ENCODE data around the gene SCD5. TPM values are rescaled to one million over a fixed set of nuclear protein-coding genes. Genes with fewer than 3 reads are reported as not detected.

SCD5 gene
- total RNA-seq, 2 donors from 2014 or later = 24.0 to 122 TPM

- Histone ChIP-seq H3K4me3 (no peak overlapping the region), H3K27me3 (replicated peaks; ENCODE audit: insufficient read depth) (no peaks in the 10 kb centered on the region), H3K4me1 (replicated peaks) (no peaks in the 10 kb centered on the region), H3K9me3 (no peaks in the 10 kb centered on the region), H3K36me3 (no peaks in the 10 kb centered on the region), H3K27ac (no peak overlapping the region)
- 65% methylated on average over 8 of the region's 8 CpGs for WGBS
- no peak for DNase-seq (ENCODE audit: low spot score)
- intact Hi-C loops (cut with DNase I) = no loop called here
- TF ChIP-seq POLR2A (IDR thresholded peaks at IDR 0.05) = no peak
Measured at GRCh38 chr4:82639971-82640370, 158.6 kb downstream of the SCD5 start.

DNA sequence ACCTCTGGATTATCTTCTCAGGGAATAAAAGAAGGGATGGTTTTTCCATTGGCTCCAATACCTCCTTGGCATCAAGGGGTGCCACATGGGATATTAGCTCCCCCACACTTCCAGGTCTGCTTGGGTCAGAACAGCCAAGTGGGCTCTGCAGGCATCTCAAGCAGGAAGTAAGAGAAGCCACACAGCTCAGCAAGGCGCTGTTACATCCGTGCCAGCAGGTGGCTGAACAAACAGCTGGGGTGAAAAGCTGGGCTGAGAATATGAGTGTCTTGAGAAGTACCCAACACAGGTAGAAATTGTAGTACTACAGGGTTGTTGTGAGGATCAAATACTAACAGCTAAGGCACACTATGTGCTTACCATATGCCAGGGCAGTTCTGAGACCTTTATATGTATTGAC is 160.1 kb downstream of the SCD5 start:
- WGBS = 91% methylated on average over 2 of the region's 2 CpGs
- H3K27me3 ChIP-seq (replicated peaks; ENCODE audit: insufficient read depth) = no peaks in the 10 kb centered on the region
- TF ChIP-seq, protein P1, sequence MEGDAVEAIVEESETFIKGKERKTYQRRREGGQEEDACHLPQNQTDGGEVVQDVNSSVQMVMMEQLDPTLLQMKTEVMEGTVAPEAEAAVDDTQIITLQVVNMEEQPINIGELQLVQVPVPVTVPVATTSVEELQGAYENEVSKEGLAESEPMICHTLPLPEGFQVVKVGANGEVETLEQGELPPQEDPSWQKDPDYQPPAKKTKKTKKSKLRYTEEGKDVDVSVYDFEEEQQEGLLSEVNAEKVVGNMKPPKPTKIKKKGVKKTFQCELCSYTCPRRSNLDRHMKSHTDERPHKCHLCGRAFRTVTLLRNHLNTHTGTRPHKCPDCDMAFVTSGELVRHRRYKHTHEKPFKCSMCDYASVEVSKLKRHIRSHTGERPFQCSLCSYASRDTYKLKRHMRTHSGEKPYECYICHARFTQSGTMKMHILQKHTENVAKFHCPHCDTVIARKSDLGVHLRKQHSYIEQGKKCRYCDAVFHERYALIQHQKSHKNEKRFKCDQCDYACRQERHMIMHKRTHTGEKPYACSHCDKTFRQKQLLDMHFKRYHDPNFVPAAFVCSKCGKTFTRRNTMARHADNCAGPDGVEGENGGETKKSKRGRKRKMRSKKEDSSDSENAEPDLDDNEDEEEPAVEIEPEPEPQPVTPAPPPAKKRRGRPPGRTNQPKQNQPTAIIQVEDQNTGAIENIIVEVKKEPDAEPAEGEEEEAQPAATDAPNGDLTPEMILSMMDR (IDR thresholded peaks at IDR 0.05) = no peak
- TF ChIP-seq POLR2AphosphoS5 (IDR thresholded peaks at IDR 0.05) = no peak
- TF ChIP-seq POLR2A (IDR thresholded peaks at IDR 0.05) = no peak
- no peaks in the 10 kb centered on the region for H3K36me3 ChIP-seq
- H3K4me3 ChIP-seq = no peak overlapping the region
- H3K9me3 ChIP-seq = no peaks in the 10 kb centered on the region
- no peak for DNase-seq (ENCODE audit: low spot score)
- no peak overlapping the region for H3K27ac ChIP-seq
- H3K4me1 ChIP-seq (replicated peaks) = no peaks in the 10 kb centered on the region
- intact Hi-C loops (cut with DNase I) = no loop called here

- Histone ChIP-seq H3K27me3 (replicated peaks; ENCODE audit: insufficient read depth) (no peaks in the 10 kb centered on the region), H3K9me3 (no peaks in the 10 kb centered on the region), H3K4me3 (no peak overlapping the region), H3K27ac (no peak overlapping the region), H3K4me1 (replicated peaks) (no peaks in the 10 kb centered on the region), H3K36me3 (no peaks in the 10 kb centered on the region)
- TF ChIP-seq POLR2A (IDR thresholded peaks at IDR 0.05) = no peak
- no peak for TF ChIP-seq POLR2AphosphoS5 (IDR thresholded peaks at IDR 0.05)
- TF ChIP-seq, protein P1 (IDR thresholded peaks at IDR 0.05) = no peak
- no peak for DNase-seq (ENCODE audit: low spot score)
- intact Hi-C loops (cut with DNase I) = no loop called here
- 26% methylated on average over 1 of the region's 1 CpG for WGBS
Measured at GRCh38 chr4:82630079-82630478, 168.5 kb downstream of the SCD5 start.

DNA sequence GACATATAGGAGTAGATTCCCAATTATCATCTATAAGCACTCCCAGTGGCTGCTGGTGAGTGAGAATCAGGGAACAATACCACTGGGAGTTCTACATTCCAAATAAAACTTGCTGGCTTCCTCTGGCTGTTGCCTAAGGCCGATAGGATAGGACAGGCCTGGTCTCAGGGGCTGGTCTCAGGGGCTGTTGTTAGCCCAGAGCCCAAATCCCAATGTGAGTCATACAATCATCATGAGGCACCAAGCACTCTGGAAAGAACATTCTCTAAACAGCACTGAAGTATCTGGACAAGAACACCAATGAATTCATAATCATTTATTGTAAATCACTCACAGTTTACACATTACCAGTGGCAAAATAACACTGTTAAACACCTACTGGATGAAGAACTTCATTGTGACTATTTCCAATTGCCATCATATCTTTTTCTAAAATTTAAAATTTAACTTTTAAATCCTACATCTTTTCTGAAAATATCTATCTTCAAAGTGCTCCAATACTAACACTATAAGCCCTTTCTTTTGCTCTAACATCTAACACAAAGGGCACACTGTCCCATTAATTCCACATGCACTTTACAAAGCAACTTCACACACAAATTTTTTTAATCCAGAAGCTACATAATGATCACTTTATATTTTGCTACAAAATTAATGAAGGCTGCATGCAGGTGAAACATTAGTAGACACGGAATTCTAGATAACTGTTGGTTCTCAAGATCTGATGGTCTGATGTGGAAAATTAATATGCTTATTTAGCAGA is 169.2 kb downstream of the SCD5 start:
- 70% methylated on average over 2 of the region's 2 CpGs for whole genome bisulfite sequencing
- no peak for DNase-seq (ENCODE audit: low spot score)
- Histone ChIP-seq H3K27ac (no peak overlapping the region), H3K4me1 (replicated peaks) (no peaks in the 10 kb centered on the region), H3K4me3 (no peak overlapping the region), H3K9me3 (no peaks in the 10 kb centered on the region), H3K36me3 (no peaks in the 10 kb centered on the region), H3K27me3 (replicated peaks; ENCODE audit: insufficient read depth) (no peaks in the 10 kb centered on the region)
- intact Hi-C loops (cut with DNase I) = no loop called here
- TF ChIP-seq, protein P1 (IDR thresholded peaks at IDR 0.05) = no peak
- TF ChIP-seq POLR2AphosphoS5 (IDR thresholded peaks at IDR 0.05) (no peak), POLR2A (IDR thresholded peaks at IDR 0.05) (no peak)

GRCh38 chr4:82626251-82626868 is 172.2 kb downstream of the SCD5 start:
- WGBS = 77% methylated on average over 9 of the region's 9 CpGs
- intact Hi-C loops (cut with DNase I) = no loop called here
- Histone ChIP-seq H3K4me3 (no peak overlapping the region), H3K9me3 (no peaks in the 10 kb centered on the region), H3K36me3 (no peaks in the 10 kb centered on the region), H3K27me3 (replicated peaks; ENCODE audit: insufficient read depth) (no peaks in the 10 kb centered on the region), H3K27ac (no peak overlapping the region), H3K4me1 (replicated peaks) (no peaks in the 10 kb centered on the region)
- TF ChIP-seq, protein P1 (IDR thresholded peaks at IDR 0.05) = no peak
- TF ChIP-seq POLR2AphosphoS5 (IDR thresholded peaks at IDR 0.05) (no peak), POLR2A (IDR thresholded peaks at IDR 0.05) (no peak)
- no peak for DNase-seq (ENCODE audit: low spot score)

All from prostate gland (tissue), 2 donors.